Measurements from ENCODE around the gene HCN2. TPM values are rescaled to one million over a fixed set of nuclear protein-coding genes. Genes with fewer than 3 reads are reported as not detected.

The HCN2 gene
- total and polyA plus RNA-seq, 2 of the 13 experiments (the other 11 are each of a cell fraction or from before 2014, with no cell fraction given), result 0.01 TPM; not detected in 1

DNA sequence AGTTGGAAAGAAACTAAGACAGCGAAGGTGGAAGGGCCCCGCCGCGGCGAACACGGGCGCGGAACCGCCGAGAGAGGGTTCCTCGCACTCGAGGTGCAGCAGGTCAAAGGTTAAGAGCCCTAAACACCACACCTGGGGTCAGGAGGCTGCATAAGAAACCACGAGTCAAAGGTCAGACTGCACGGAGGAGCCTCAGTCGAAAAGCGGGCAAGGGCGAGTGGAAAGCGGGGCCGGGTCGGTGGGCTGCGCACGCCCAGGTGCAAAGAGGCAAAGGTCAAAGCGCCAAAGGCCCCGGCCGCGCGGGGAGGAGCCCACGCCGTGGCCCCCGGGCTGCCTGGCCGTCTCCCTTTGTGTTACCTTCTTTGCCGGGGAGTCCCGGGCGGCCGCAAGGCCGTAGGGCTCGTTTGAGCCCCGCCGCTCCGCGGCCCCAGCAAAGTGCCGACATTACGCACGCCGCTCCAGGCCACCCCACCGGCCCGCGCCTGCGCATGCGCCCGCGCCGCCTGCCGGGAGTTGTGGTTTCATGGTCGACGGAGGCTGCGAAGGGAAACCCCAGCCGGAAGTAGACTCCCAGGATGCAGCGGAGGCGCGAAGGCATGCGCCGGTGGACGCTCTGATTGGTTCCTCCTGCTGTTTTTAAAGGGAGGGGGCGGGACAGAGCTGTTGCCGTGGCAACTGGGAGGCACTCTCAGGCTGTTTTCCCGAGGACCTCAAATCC lies 43.5 kb downstream of the HCN2 start, which contains the start of gene POLRMT (continued):
- TF ChIP-seq, protein P1, sequence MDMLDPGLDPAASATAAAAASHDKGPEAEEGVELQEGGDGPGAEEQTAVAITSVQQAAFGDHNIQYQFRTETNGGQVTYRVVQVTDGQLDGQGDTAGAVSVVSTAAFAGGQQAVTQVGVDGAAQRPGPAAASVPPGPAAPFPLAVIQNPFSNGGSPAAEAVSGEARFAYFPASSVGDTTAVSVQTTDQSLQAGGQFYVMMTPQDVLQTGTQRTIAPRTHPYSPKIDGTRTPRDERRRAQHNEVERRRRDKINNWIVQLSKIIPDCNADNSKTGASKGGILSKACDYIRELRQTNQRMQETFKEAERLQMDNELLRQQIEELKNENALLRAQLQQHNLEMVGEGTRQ (IDR thresholded peaks at IDR 0.05; ENCODE audit: low read depth, low read length), result no peak
- TF ChIP-seq, protein P1 (CRISPR knock-in tag; IDR thresholded peaks at IDR 0.05; ENCODE audit: borderline replicate concordance), result no peak
- no peak for TF ChIP-seq JDP2 (CRISPR knock-in tag; IDR thresholded peaks at IDR 0.05; ENCODE audit: borderline replicate concordance)
- peak; percentile 91 for TF ChIP-seq TBX2 (CRISPR knock-in tag; IDR thresholded peaks at IDR 0.05; ENCODE audit: borderline replicate concordance)
- no peak for TF ChIP-seq CHCHD3 (CRISPR knock-in tag; IDR thresholded peaks at IDR 0.05)
- TF ChIP-seq ZNF891 (CRISPR knock-in tag; IDR thresholded peaks at IDR 0.05), result no peak
- no peak for TF ChIP-seq ZNF3 (CRISPR knock-in tag; IDR thresholded peaks at IDR 0.05)
- no peak for TF ChIP-seq RORA (CRISPR knock-in tag; IDR thresholded peaks at IDR 0.05)
- TF ChIP-seq TP53 (CRISPR knock-in tag; conservative IDR thresholded peaks at IDR 0.05), result 0 out of 2 replicates have a peak, but pooled peaks have one; percentile 57
- TF ChIP-seq, protein P2, sequence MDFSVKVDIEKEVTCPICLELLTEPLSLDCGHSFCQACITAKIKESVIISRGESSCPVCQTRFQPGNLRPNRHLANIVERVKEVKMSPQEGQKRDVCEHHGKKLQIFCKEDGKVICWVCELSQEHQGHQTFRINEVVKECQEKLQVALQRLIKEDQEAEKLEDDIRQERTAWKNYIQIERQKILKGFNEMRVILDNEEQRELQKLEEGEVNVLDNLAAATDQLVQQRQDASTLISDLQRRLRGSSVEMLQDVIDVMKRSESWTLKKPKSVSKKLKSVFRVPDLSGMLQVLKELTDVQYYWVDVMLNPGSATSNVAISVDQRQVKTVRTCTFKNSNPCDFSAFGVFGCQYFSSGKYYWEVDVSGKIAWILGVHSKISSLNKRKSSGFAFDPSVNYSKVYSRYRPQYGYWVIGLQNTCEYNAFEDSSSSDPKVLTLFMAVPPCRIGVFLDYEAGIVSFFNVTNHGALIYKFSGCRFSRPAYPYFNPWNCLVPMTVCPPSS (IDR thresholded peaks at IDR 0.05), result no peak
- TF ChIP-seq ZNF768 (CRISPR knock-in tag; IDR thresholded peaks at IDR 0.05), result no peak
- TF ChIP-seq, protein P3, sequence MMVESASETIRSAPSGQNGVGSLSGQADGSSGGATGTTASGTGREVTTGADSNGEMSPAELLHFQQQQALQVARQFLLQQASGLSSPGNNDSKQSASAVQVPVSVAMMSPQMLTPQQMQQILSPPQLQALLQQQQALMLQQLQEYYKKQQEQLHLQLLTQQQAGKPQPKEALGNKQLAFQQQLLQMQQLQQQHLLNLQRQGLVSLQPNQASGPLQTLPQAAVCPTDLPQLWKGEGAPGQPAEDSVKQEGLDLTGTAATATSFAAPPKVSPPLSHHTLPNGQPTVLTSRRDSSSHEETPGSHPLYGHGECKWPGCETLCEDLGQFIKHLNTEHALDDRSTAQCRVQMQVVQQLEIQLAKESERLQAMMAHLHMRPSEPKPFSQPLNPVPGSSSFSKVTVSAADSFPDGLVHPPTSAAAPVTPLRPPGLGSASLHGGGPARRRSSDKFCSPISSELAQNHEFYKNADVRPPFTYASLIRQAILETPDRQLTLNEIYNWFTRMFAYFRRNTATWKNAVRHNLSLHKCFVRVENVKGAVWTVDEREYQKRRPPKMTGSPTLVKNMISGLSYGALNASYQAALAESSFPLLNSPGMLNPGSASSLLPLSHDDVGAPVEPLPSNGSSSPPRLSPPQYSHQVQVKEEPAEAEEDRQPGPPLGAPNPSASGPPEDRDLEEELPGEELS (CRISPR knock-in tag; IDR thresholded peaks at IDR 0.05), result no peak
- TF ChIP-seq, protein P4, sequence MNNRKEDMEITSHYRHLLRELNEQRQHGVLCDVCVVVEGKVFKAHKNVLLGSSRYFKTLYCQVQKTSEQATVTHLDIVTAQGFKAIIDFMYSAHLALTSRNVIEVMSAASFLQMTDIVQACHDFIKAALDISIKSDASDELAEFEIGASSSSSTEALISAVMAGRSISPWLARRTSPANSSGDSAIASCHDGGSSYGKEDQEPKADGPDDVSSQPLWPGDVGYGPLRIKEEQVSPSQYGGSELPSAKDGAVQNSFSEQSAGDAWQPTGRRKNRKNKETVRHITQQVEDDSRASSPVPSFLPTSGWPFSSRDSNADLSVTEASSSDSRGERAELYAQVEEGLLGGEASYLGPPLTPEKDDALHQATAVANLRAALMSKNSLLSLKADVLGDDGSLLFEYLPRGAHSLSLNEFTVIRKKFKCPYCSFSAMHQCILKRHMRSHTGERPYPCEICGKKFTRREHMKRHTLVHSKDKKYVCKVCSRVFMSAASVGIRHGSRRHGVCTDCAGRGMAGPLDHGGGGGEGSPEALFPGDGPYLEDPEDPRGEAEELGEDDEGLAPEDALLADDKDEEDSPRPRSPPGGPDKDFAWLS (CRISPR knock-in tag; IDR thresholded peaks at IDR 0.05; ENCODE audit: borderline replicate concordance), result no peak
- TF ChIP-seq ZMAT3 (CRISPR knock-in tag; conservative IDR thresholded peaks at IDR 0.05), result 0 out of 2 replicates have a peak, but pooled peaks have one; percentile 28
- TF ChIP-seq ZNF773 (CRISPR knock-in tag; IDR thresholded peaks at IDR 0.05; ENCODE audit: borderline replicate concordance), result no peak
- TF ChIP-seq NR2F2 (IDR thresholded peaks at IDR 0.05; ENCODE audit: borderline replicate concordance, low read depth), result peak; percentile 49; the same call in 1 of the 2 replicates
- TF ChIP-seq ZNF563 (CRISPR knock-in tag; IDR thresholded peaks at IDR 0.05), result no peak
- no peak for TF ChIP-seq PAWR (CRISPR knock-in tag; IDR thresholded peaks at IDR 0.05; ENCODE audit: borderline replicate concordance)
- 0 out of 2 replicates have a peak, but pooled peaks have one; percentile 49 for TF ChIP-seq BRD4 (CRISPR knock-in tag; IDR thresholded peaks at IDR 0.05)
- no peak for TF ChIP-seq ZNF841 (CRISPR knock-in tag; IDR thresholded peaks at IDR 0.05; ENCODE audit: borderline replicate concordance)
- no peak; the same call in 1 of the 2 replicates for TF ChIP-seq ZNF441 (CRISPR knock-in tag; IDR thresholded peaks at IDR 0.05; ENCODE audit: borderline replicate concordance)
- no peak for TF ChIP-seq NFKBIZ (CRISPR knock-in tag; IDR thresholded peaks at IDR 0.05)

Measured in HepG2 (cell line).